C1 segment of cervical spinal cord (tissue), 14 donors: ENCODE data around the gene ZSCAN16.

ENCODE experiments used
- DNase-seq, 14 donors: peaks; one replicate each; lab custom pipeline; 2025; lab: John Stamatoyannopoulos, UW

Gene ZSCAN16

GRCh38 chr6:28125401-28125800, 992 bp downstream of the ZSCAN16 start:
- no peak for DNase-seq

- peak in 1 of 14 donors; percentile 4 for DNase-seq
These were observed 9.6 kb downstream of the ZSCAN16 start for GRCh38 chr6:28134015-28134414.

- no peak for DNase-seq
These were observed 10.3 kb downstream of the ZSCAN16 start for GRCh38 chr6:28134716-28135115.

- DNase-seq = no peak
These were observed 11.0 kb downstream of the ZSCAN16 start for GRCh38 chr6:28135393-28135792.

- DNase-seq = peak; percentile 16 to 90 (median 80)
These were observed 12.4 kb downstream of the ZSCAN16 start for GRCh38 chr6:28136585-28137504.

GRCh38 chr6:28137505-28137981, 13.1 kb downstream of the ZSCAN16 start:
- peak in 1 of 14 donors; percentile 67 for DNase-seq

GRCh38 chr6:28139860-28140543, 15.6 kb downstream of the ZSCAN16 start:
- DNase-seq = no peak

GRCh38 chr6:28140616-28141015, 16.2 kb downstream of the ZSCAN16 start:
- no peak for DNase-seq

GRCh38 chr6:28141500-28142329, 17.3 kb downstream of the ZSCAN16 start, which contains the start of gene ZKSCAN8:
Gene ZKSCAN8, plus strand, starts transcription at chr6:28141883. Its CDS starts 6,525 bp downstream, at chr6:28148408.
- peak; percentile 40 to 90 (median 72) for DNase-seq

- no peak for DNase-seq
These were observed 18.0 kb downstream of the ZSCAN16 start for GRCh38 chr6:28142446-28142845.

- DNase-seq = no peak
These were observed 20.8 kb downstream of the ZSCAN16 start for GRCh38 chr6:28145231-28145630.

- DNase-seq = no peak
These were observed 28.1 kb downstream of the ZSCAN16 start for GRCh38 chr6:28152531-28152930.

- DNase-seq = no peak
These were observed 29.1 kb downstream of the ZSCAN16 start for GRCh38 chr6:28153546-28153945.

GRCh38 chr6:28154357-28154756, 29.9 kb downstream of the ZSCAN16 start:
- DNase-seq = no peak

- DNase-seq = no peak
These were observed 33.9 kb downstream of the ZSCAN16 start for GRCh38 chr6:28158318-28158717.

GRCh38 chr6:28159029-28159607, 34.7 kb downstream of the ZSCAN16 start:
- no peak for DNase-seq

- DNase-seq = no peak
These were observed 35.8 kb downstream of the ZSCAN16 start for GRCh38 chr6:28160233-28160632.

- peak in 12 of 14 donors; percentile 2 to 78 (median 21) for DNase-seq
These were observed 37.1 kb downstream of the ZSCAN16 start for GRCh38 chr6:28161410-28162079.

- DNase-seq = no peak
These were observed 41.2 kb downstream of the ZSCAN16 start for GRCh38 chr6:28165563-28165962.

GRCh38 chr6:28167068-28167467, 42.7 kb downstream of the ZSCAN16 start:
- DNase-seq = no peak

- no peak for DNase-seq
These were observed 43.5 kb downstream of the ZSCAN16 start for GRCh38 chr6:28167926-28168325.
